Type B pancreatic cell (in vitro differentiated cells): Measurements from ENCODE around the gene ITSN2. TPM values are rescaled to one million over a fixed set of nuclear protein-coding genes. Genes with fewer than 3 reads are reported as not detected.

Experiments used
- DNase-seq: peaks from one replicate; pipeline ENCODE4 v3.0.0; 2021; ENCODE audit warnings: mixed read lengths; ENCODE audit not compliant: unreplicated experiment; ENCODE audit errors: extremely low spot score
- H3K27ac Mint-ChIP-seq: 2 replicates; pipeline ENCODE4 v1.8.0; 2021; ENCODE audit warnings: mild to moderate bottlenecking, mixed read lengths
- H3K27me3 Mint-ChIP-seq: 2 replicates; pipeline ENCODE4 v1.8.0; 2021; ENCODE audit warnings: mixed read lengths
- H3K36me3 Mint-ChIP-seq: 2 replicates; pipeline ENCODE4 v1.8.0; 2021; ENCODE audit warnings: mixed read lengths
- H3K4me1 Mint-ChIP-seq: one replicate; pipeline ENCODE4 v1.8.0; 2021; ENCODE audit warnings: mixed read lengths; ENCODE audit not compliant: unreplicated experiment
- H3K4me3 Mint-ChIP-seq: 2 replicates; pipeline ENCODE4 v1.8.0; 2021; ENCODE audit warnings: mild to moderate bottlenecking, mixed read lengths
- H3K9me3 Mint-ChIP-seq: 2 replicates; pipeline ENCODE4 v1.8.0; 2021; ENCODE audit warnings: mixed read lengths
- total RNA-seq: library from RNA; stranded (reverse); gene quantifications from 2 replicates; pipeline ENCODE4 v1.2.1, GENCODE V29; 2021; ENCODE audit warnings: low replicate concordance
- TF ChIP-seq, protein P1 (sequence below): fragments of 200-600 bp; sonication (generic); conservative IDR thresholded peaks from 2 replicates; pipeline ENCODE4 v1.5.0; 2021; ENCODE audit warnings: antibody characterized with exemption, mild to moderate bottlenecking

Gene ITSN2
- total RNA-seq, 1 donor from 2014 or later, result 18.9 TPM

DNA sequence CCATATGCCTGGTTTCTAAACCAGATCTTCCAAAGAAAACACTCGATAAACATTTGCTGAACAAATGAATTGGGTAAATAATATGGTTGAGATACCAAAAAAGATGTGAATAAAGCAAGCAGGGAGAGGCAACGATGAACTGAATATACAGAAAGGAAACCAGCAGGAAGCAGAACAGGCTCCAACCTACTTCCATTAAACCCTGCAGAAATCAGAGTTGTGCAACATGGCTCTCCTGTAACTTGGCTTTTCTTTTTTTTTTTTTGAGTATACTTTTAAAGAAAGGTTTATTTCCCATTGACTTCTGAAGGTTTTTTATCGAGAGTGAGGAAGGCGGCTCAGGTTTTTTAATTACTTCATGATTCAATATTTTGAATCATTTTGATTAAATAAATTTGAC lies 23.5 kb downstream of the ITSN2 start:
- DNase-seq, result no peak
- no peak overlapping the region for H3K27ac Mint-ChIP-seq
- no peaks in the 10 kb centered on the region for H3K36me3 Mint-ChIP-seq
- no peaks in the 10 kb centered on the region for H3K9me3 Mint-ChIP-seq
- H3K4me3 Mint-ChIP-seq, result no peak overlapping the region
- TF ChIP-seq, protein P1, sequence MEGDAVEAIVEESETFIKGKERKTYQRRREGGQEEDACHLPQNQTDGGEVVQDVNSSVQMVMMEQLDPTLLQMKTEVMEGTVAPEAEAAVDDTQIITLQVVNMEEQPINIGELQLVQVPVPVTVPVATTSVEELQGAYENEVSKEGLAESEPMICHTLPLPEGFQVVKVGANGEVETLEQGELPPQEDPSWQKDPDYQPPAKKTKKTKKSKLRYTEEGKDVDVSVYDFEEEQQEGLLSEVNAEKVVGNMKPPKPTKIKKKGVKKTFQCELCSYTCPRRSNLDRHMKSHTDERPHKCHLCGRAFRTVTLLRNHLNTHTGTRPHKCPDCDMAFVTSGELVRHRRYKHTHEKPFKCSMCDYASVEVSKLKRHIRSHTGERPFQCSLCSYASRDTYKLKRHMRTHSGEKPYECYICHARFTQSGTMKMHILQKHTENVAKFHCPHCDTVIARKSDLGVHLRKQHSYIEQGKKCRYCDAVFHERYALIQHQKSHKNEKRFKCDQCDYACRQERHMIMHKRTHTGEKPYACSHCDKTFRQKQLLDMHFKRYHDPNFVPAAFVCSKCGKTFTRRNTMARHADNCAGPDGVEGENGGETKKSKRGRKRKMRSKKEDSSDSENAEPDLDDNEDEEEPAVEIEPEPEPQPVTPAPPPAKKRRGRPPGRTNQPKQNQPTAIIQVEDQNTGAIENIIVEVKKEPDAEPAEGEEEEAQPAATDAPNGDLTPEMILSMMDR, result no peak
- H3K27me3 Mint-ChIP-seq, result no peaks in the 10 kb centered on the region
- H3K4me1 Mint-ChIP-seq, result peaks cover 9% of the 10 kb centered on the region

DNA sequence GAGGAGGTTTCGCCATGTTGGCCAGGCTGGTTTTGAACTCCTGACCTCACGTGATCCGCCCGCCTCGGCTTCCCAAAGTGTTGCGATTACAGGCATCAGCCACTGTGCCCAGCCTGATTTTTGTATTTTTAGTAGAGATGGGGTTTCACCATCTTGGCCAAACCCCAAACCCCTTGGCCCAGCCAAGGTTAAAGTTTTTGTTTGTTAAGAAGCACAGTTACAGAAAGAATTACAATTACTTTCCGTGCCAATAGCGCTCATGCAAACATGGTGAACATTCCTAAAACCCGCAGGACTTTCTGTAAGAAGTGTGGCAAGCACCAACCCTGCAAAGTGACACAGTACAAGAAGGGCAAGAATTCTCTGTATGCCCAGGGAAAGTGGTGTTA lies 26.1 kb downstream of the ITSN2 start:
- Mint-ChIP-seq H3K4me3 (no peak overlapping the region), H3K9me3 (no peaks in the 10 kb centered on the region), H3K36me3 (no peaks in the 10 kb centered on the region), H3K4me1 (peaks cover 9% of the 10 kb centered on the region), H3K27me3 (no peaks in the 10 kb centered on the region), H3K27ac (no peak overlapping the region)
- DNase-seq, result no peak
- TF ChIP-seq, protein P1, result no peak

DNA sequence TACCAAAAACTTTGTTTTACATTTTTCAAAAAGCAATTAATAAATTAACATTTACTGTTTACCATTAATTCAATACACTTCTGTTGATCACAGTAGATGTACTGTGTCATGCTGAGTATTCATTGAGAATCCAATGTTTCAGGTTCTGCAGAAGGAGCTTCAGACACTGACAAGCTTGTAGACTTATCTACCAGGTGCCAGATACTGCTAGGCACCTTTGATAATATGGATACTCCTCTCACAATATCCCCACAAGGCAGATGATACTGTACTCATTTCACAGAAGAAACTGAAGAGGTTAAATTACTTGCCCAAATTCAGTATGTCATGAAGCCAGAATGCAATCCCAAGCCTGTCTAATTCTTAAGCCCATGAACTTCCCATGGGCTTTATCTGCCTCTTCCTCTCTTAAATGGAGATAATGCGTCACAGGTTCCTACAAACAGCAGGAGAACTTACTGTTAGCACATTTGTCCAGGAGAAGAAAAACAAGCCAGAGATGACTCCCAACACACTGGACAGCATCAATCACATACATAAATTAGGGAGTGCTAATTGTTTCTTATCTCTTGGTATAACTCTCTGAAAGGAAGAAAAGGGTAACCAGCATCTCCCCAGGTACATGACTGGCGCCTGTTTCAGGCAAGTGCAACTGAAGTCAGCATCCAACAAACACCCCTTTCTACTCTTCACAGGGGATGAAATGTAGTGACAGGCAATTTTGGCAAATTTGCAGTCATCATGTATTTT lies 27.4 kb downstream of the ITSN2 start:
- TF ChIP-seq, protein P1, result no peak
- no peaks in the 10 kb centered on the region for H3K36me3 Mint-ChIP-seq
- no peak for DNase-seq
- no peak overlapping the region for H3K4me3 Mint-ChIP-seq
- peak overlapping the region; percentile 11 for H3K27ac Mint-ChIP-seq
- no peaks in the 10 kb centered on the region for H3K9me3 Mint-ChIP-seq
- no peaks in the 10 kb centered on the region for H3K27me3 Mint-ChIP-seq
- H3K4me1 Mint-ChIP-seq, result peaks cover 4% of the 10 kb centered on the region

DNA sequence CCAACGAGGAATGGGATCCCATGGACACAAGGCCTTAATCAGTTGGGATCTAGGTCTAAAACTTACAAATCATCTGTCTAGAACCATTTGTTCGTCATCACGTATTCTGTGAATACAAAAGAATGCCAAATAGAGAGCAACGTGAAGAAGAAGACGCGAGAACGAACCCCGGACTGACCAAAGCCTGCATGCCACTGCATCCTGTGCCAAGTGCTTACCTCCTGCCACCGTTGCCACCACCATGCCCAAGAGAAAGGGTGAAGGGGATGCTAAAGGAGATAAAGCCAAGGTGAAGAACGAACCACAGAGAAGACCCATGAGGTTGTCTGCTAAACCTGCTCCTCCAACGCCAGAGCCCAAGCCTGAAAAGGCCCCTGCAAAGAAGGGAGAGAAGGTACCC lies 30.2 kb downstream of the ITSN2 start:
- Mint-ChIP-seq H3K9me3 (no peaks in the 10 kb centered on the region), H3K27ac (no peak overlapping the region), H3K4me1 (no peaks in the 10 kb centered on the region), H3K36me3 (peaks cover 4% of the 10 kb centered on the region), H3K27me3 (no peaks in the 10 kb centered on the region), H3K4me3 (no peak overlapping the region)
- TF ChIP-seq, protein P1, result no peak
- no peak for DNase-seq

DNA sequence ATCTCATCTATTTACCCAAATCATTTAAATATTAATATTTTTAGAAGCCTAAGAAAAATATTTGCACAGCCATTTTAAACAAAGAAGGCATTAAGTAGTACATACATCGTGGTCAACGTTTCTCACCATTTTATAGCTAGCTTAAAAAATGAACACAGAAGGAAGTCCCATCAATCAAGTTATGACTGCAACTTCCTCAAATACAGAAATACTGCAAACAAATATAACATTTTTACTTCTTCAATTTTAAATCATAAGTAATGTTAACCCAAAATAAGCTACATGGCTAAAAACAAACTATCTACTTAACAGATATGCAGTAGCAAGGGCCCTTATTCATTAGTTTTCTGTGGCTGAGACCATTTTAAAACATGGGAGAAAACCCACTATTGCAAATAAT lies 30.6 kb downstream of the ITSN2 start:
- Mint-ChIP-seq H3K27ac (no peak overlapping the region), H3K4me3 (no peak overlapping the region), H3K4me1 (no peaks in the 10 kb centered on the region), H3K27me3 (no peaks in the 10 kb centered on the region), H3K36me3 (peaks cover 4% of the 10 kb centered on the region), H3K9me3 (no peaks in the 10 kb centered on the region)
- TF ChIP-seq, protein P1, result no peak
- DNase-seq, result no peak
